IMR-90 (cell line): ENCODE results near the gene NUAK1. TPM values are rescaled to one million over a fixed set of nuclear protein-coding genes. Genes with fewer than 3 reads are reported as not detected.

ENCODE experiments used
- ATAC-seq: fragments of 200-7000 bp; cut with Tn5 transposase; 2 replicates; pipeline ENCODE4 v1.9.1; 2020; ENCODE audit warnings: low read depth, mild to moderate bottlenecking, moderate library complexity
- BruUV-seq: library from RNA; stranded (reverse); fragments of 400-500 nt; replicated peaks from 2 replicates; lab custom pipeline; 2021; lab: Mats Ljungman, UMichigan
- CTCF ChIA-PET: fragments of 300-600 bp; formaldehyde crosslinking; extraction: SDS; loops from one replicate; lab custom pipeline; 2021; ENCODE audit warnings: antibody characterized with exemption; lab: Yijun Ruan, JAX
- POLR2A ChIA-PET: fragments of 300-600 bp; sonication (Branson Sonifier 250); formaldehyde crosslinking; loops from one replicate; lab custom pipeline; 2022; ENCODE audit warnings: antibody characterized with exemption; ENCODE audit not compliant: unreplicated experiment; lab: Charles Lee
- DNase-seq: peaks from one replicate; pipeline ENCODE4 v3.0.0; 2013
- H2AFZ ChIP-seq: replicated peaks from 2 replicates; pipeline ENCODE3; 2013; ENCODE audit warnings: low read length, mild to moderate bottlenecking; ENCODE audit not compliant: poor library complexity
- H2AK5ac ChIP-seq: 2 replicates; pipeline ENCODE4 v1.6.1; 2013; ENCODE audit warnings: low read depth, low read length, inconsistent platforms
- H2AK9ac ChIP-seq: replicated peaks from 2 replicates; pipeline ENCODE3; 2013; ENCODE audit warnings: mild to moderate bottlenecking, low read depth, low read length, moderate library complexity; ENCODE audit not compliant: poor library complexity
- H2BK120ac ChIP-seq: 2 replicates; pipeline ENCODE4 v1.6.1; 2013; ENCODE audit warnings: low read depth, low read length, inconsistent platforms
- H2BK15ac ChIP-seq: 3 replicates; pipeline ENCODE4 v1.6.1; 2013; ENCODE audit warnings: low read depth, low read length, inconsistent platforms
- H2BK20ac ChIP-seq: 2 replicates; pipeline ENCODE4 v1.6.1; 2013; ENCODE audit warnings: low read depth, mild to moderate bottlenecking, inconsistent platforms, low read length, moderate library complexity
- H2BK5ac ChIP-seq: 2 replicates; pipeline ENCODE4 v1.6.1; 2013; ENCODE audit warnings: mild to moderate bottlenecking, low read depth, low read length, inconsistent platforms; ENCODE audit not compliant: poor library complexity, severe bottlenecking
- H3K14ac ChIP-seq: replicated peaks from 2 replicates; pipeline ENCODE4 v1.6.1; 2013; ENCODE audit warnings: low read depth, low read length, inconsistent platforms
- H3K18ac ChIP-seq: 2 replicates; pipeline ENCODE4 v1.6.1; 2013; ENCODE audit warnings: low read depth, low read length, control low read depth
- H3K23ac ChIP-seq: 2 replicates; pipeline ENCODE4 v1.6.1; 2013; ENCODE audit warnings: low read depth, low read length, inconsistent platforms
- H3K27ac ChIP-seq: 2 replicates; pipeline ENCODE4 v1.5.1; 2013; ENCODE audit warnings: mild to moderate bottlenecking, control low read depth, low read length; ENCODE audit not compliant: insufficient read depth
- H3K27me3 ChIP-seq: 2 replicates; pipeline ENCODE4 v1.6.1; 2013; ENCODE audit warnings: low read length; ENCODE audit not compliant: control insufficient read depth, insufficient read depth
- H3K36me3 ChIP-seq: 2 replicates; pipeline ENCODE4 v1.6.1; 2013; ENCODE audit warnings: low read length, mixed read lengths; ENCODE audit not compliant: control insufficient read depth, insufficient read depth
- H3K4ac ChIP-seq: 2 replicates; pipeline ENCODE4 v1.6.1; 2013; ENCODE audit warnings: low read depth, low read length, inconsistent platforms
- H3K4me1 ChIP-seq: 2 replicates; pipeline ENCODE4 v1.6.1; 2013; ENCODE audit warnings: low read length, mixed read lengths; ENCODE audit not compliant: control insufficient read depth, insufficient read depth
- H3K4me2 ChIP-seq: 2 replicates; pipeline ENCODE4 v1.6.1; 2013; ENCODE audit warnings: low read depth, mild to moderate bottlenecking, control low read depth, low read length, moderate library complexity
- H3K4me3 ChIP-seq: 2 replicates; pipeline ENCODE4 v1.5.1; 2013; ENCODE audit warnings: low read depth, mild to moderate bottlenecking, control low read depth, low read length, moderate library complexity; ENCODE audit not compliant: insufficient read depth
- H3K56ac ChIP-seq: 2 replicates; pipeline ENCODE4 v1.6.1; 2013; ENCODE audit warnings: low read length, inconsistent platforms; ENCODE audit not compliant: insufficient read depth; ENCODE audit errors: extremely low read depth
- H3K79me1 ChIP-seq, 2 experiments: 2 replicates each; pipeline ENCODE4 v1.6.1; 2013; ENCODE audit warnings: low read length in 2 of 2, inconsistent platforms in 1 of 2, low read depth in 1 of 2
- H3K9ac ChIP-seq: 2 replicates; pipeline ENCODE4 v1.6.1; 2013; ENCODE audit warnings: low read depth, low read length, control low read depth
- H3K9me1 ChIP-seq: 2 replicates; pipeline ENCODE4 v1.6.1; 2013; ENCODE audit warnings: low read length, inconsistent platforms; ENCODE audit not compliant: insufficient read depth
- H3K9me3 ChIP-seq: 2 replicates; pipeline ENCODE4 v1.6.1; 2013; ENCODE audit warnings: low read length; ENCODE audit not compliant: control insufficient read depth, insufficient read depth
- H4K20me1 ChIP-seq: 2 replicates; pipeline ENCODE4 v1.6.1; 2013; ENCODE audit warnings: low read length, inconsistent platforms; ENCODE audit not compliant: insufficient read depth
- H4K5ac ChIP-seq: 2 replicates; pipeline ENCODE4 v1.6.1; 2013; ENCODE audit warnings: mild to moderate bottlenecking, low read depth, low read length, control low read depth
- H4K8ac ChIP-seq, 2 experiments: 2 replicates each; pipeline ENCODE4 v1.6.1; 2013; ENCODE audit warnings: low read depth in 2 of 2, low read length in 2 of 2, control low read depth in 1 of 2, inconsistent platforms in 1 of 2
- H4K91ac ChIP-seq: 2 replicates; pipeline ENCODE4 v1.6.1; 2013; ENCODE audit warnings: low read depth, low read length, inconsistent platforms; ENCODE audit not compliant: insufficient read depth
- BHLHE40 ChIP-seq: fragments of 150-350 bp; IDR thresholded peaks from 2 replicates; pipeline ENCODE4 v1.6.1; 2016; ENCODE audit warnings: mild to moderate bottlenecking, low read depth, low read length
- CEBPB ChIP-seq: IDR thresholded peaks from 2 replicates; pipeline ENCODE4 v1.6.1; 2012; ENCODE audit warnings: low read depth, low read length, improper control_type of control experiment
- CHD1 ChIP-seq: IDR thresholded peaks from 2 replicates; pipeline ENCODE4 v1.6.1; 2012; ENCODE audit warnings: low read depth, low read length, improper control_type of control experiment
- CTCF ChIP-seq: conservative IDR thresholded peaks from 2 replicates; pipeline ENCODE4 v1.5.1; 2012; ENCODE audit warnings: mild to moderate bottlenecking, low read depth, low read length, improper control_type of control experiment
- FOS ChIP-seq: fragments of 150-350 bp; IDR thresholded peaks from 2 replicates; pipeline ENCODE4 v1.6.1; 2016; ENCODE audit warnings: low read depth, low read length
- MAFK ChIP-seq: IDR thresholded peaks from 2 replicates; pipeline ENCODE4 v1.6.1; 2012; ENCODE audit warnings: low read depth, low read length, improper control_type of control experiment
- MAZ ChIP-seq: IDR thresholded peaks from 2 replicates; pipeline ENCODE4 v1.6.1; 2012; ENCODE audit warnings: low read depth, mild to moderate bottlenecking, low read length, improper control_type of control experiment, moderate library complexity, borderline replicate concordance
- MXI1 ChIP-seq: IDR thresholded peaks from 2 replicates; pipeline ENCODE4 v1.6.1; 2012; ENCODE audit warnings: low read depth, mild to moderate bottlenecking, low read length, moderate library complexity, borderline replicate concordance
- NFE2L2 ChIP-seq: fragments of 150-350 bp; IDR thresholded peaks from 2 replicates; pipeline ENCODE4 v1.6.1; 2016; ENCODE audit warnings: low read depth, mild to moderate bottlenecking, low read length
- POLR2A ChIP-seq: IDR thresholded peaks from 2 replicates; pipeline ENCODE4 v1.6.1; 2012; ENCODE audit warnings: mild to moderate bottlenecking, low read depth, low read length
- RAD21 ChIP-seq: IDR thresholded peaks from 2 replicates; pipeline ENCODE4 v1.6.1; 2012; ENCODE audit warnings: low read length, improper control_type of control experiment
- RCOR1 ChIP-seq: IDR thresholded peaks from 2 replicates; pipeline ENCODE4 v1.6.1; 2012; ENCODE audit warnings: mild to moderate bottlenecking, low read length, improper control_type of control experiment; ENCODE audit not compliant: insufficient replicate concordance
- RFX5 ChIP-seq: IDR thresholded peaks from 2 replicates; pipeline ENCODE4 v1.8.0; 2012; ENCODE audit warnings: low read depth, mild to moderate bottlenecking, low read length, moderate library complexity
- SMC3 ChIP-seq: fragments of 150-350 bp; IDR thresholded peaks from 2 replicates; pipeline ENCODE4 v1.6.1; 2016; ENCODE audit warnings: low read depth, mild to moderate bottlenecking, antibody characterized with exemption, low read length, moderate library complexity
- USF2 ChIP-seq: fragments of 150-350 bp; IDR thresholded peaks from 2 replicates; pipeline ENCODE4 v1.6.1; 2017; ENCODE audit warnings: mild to moderate bottlenecking, antibody characterized with exemption, low read length, low read depth
- WGBS, 2 experiments: methylation state at CpG; one replicate each; pipeline versions ENCODE4 v1.1.5 to v1.1.7; 2013; ENCODE audit warnings: missing lambda C conversion rate in 2 of 2; ENCODE audit not compliant: insufficient read length in 1 of 2; ENCODE audit errors: extremely low coverage in 2 of 2; 5-methylcytosine and 5-hydroxymethylcytosine counted together
- dilution Hi-C: fragments of 300-500 bp; cut with HindIII; formaldehyde crosslinking; loops from one replicate; pipeline ENCODE4 v1.14.3; 2018; ENCODE audit warnings: low sequenced_read_pairs; ENCODE audit not compliant: unreplicated experiment
- in situ Hi-C: fragments of 300-500 bp; cut with MboI; formaldehyde crosslinking; loops from 3 replicates; pipeline ENCODE4 v1.14.3; 2019; ENCODE audit warnings: low sequenced_read_pairs, inconsistent platforms, mixed read lengths
- intact Hi-C: fragments of 100-400 bp; cut with micrococcal nuclease; formaldehyde crosslinking; loops from 2 replicates; pipeline ENCODE4 v1.10.0; 2022
- polyA plus RNA-seq, 3 experiments: library from polyadenylated mRNA; depleted of rRNA; stranded (reverse); fragments of >200 nt; gene quantifications; 2 replicates each; pipeline ENCODE4 v1.2.3, GENCODE V29; 2012; ENCODE audit warnings: low replicate concordance in 1 of 3
- total RNA-seq: library from RNA; depleted of rRNA; stranded (reverse); fragments of >200 nt; gene quantifications from 2 replicates; pipeline ENCODE4 v1.2.3, GENCODE V29; 2012
- TF ChIP-seq, protein P1 (sequence below): fragments of 150-350 bp; IDR thresholded peaks from 2 replicates; pipeline ENCODE4 v1.6.1; 2016; ENCODE audit warnings: low read depth, mild to moderate bottlenecking, low read length, moderate library complexity, borderline replicate concordance

Gene NUAK1
- total and polyA plus RNA-seq, 2 of the 4 experiments (the other 2 are of a cell fraction) = 4.8 to 8.8 TPM

GRCh38 chr12:106040521-106040920 is 98.2 kb downstream of the NUAK1 start:
- Histone ChIP-seq H3K4me1 (no peaks in the 10 kb centered on the region), H3K9me1 (peaks cover 3% of the 10 kb centered on the region), H3K9me3 (no peaks in the 10 kb centered on the region), H4K5ac (no peak overlapping the region), H3K18ac (no peak overlapping the region), H4K91ac (no peak overlapping the region), H4K8ac (no peak overlapping the region), H3K4ac (no peak overlapping the region), H2BK120ac (no peak overlapping the region), H2BK15ac (no peak overlapping the region), H2AK5ac (0 out of 2 replicates have a peak overlapping the region, but pooled peaks have one; percentile 21), H3K36me3 (no peaks in the 10 kb centered on the region), H3K9ac (no peak overlapping the region), H3K27me3 (no peaks in the 10 kb centered on the region), H3K4me3 (no peak overlapping the region), H3K56ac (no peak overlapping the region), H2AFZ (no peak overlapping the region), H2AK9ac (no peak overlapping the region), H3K79me1 (no peaks in the 10 kb centered on the region), H3K23ac (no peak overlapping the region), H3K4me2 (no peak overlapping the region), H3K14ac (no peak overlapping the region), H3K27ac (no peak overlapping the region), H2BK5ac (no peak overlapping the region), H2BK20ac (no peak overlapping the region), H4K20me1 (no peaks in the 10 kb centered on the region)
- dilution Hi-C loops (no loop called here), intact Hi-C loops (no loop called here), in situ Hi-C loops (no loop called here)
- no peak for TF ChIP-seq RFX5
- TF ChIP-seq CTCF = no peak
- TF ChIP-seq POLR2A = no peak
- no peak for TF ChIP-seq MAFK
- TF ChIP-seq BHLHE40 = no peak
- no peak for TF ChIP-seq USF2
- TF ChIP-seq FOS = no peak
- TF ChIP-seq NFE2L2 = no peak
- TF ChIP-seq CHD1 = no peak
- no peak for TF ChIP-seq RCOR1
- no peak for TF ChIP-seq MXI1
- TF ChIP-seq, protein P1, sequence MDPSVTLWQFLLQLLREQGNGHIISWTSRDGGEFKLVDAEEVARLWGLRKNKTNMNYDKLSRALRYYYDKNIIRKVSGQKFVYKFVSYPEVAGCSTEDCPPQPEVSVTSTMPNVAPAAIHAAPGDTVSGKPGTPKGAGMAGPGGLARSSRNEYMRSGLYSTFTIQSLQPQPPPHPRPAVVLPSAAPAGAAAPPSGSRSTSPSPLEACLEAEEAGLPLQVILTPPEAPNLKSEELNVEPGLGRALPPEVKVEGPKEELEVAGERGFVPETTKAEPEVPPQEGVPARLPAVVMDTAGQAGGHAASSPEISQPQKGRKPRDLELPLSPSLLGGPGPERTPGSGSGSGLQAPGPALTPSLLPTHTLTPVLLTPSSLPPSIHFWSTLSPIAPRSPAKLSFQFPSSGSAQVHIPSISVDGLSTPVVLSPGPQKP = no peak
- no peak for TF ChIP-seq MAZ
- TF ChIP-seq SMC3 = no peak
- no peak for TF ChIP-seq RAD21
- TF ChIP-seq CEBPB = no peak
- no TSS peak for BruUV-seq
- POLR2A ChIA-PET = no interaction called here
- 100% methylated on average over 2 of the region's 7 CpGs; no CpG with 5 or more reads in 1 of the 2 experiments for WGBS, 2 experiments
- CTCF ChIA-PET = no interaction called here
- no peak for DNase-seq
- ATAC-seq = no peak
